ENCODE results near the gene ASB2. TPM values are rescaled to one million over a fixed set of nuclear protein-coding genes. Genes with fewer than 3 reads are reported as not detected.

Gene ASB2
- total RNA-seq, 1 experiment from 2014 or later = not detected

DNA sequence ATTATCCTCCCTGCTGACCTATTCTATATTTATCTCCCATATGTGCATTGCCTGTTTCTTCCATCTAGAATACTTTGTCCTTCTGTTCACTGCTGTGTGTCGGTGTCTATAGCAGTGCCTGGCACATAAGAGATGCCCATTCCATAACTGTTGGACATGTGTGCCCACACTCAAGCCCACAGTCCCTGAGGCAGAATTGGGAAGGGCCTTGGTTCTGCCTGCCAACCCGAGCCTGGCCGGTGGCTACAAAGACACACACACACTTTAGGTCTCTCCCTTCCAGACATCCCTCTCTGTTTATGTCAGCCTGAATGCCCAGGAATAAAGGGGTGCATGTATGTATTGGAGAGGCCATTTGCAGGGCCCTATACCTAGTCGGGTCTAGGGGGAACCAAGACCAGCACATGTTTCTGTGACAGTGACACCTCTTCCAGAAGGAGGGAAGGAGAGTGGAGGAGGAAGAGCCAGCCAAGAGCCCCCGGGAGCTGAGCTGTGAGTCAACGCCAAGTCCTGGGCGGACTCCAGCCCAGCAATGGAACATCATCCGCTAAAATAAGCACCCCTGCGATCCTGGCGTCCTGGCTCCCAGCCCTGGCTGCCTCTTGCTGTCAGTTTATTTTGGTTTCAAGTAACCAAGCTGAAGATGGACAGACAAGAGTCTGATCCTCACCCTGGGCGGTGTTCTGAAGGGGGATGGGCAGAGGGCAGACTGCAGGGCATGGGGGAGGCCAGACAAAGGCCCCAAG, 4.3 kb upstream of the ASB2 start:
- BruUV-seq (replicated peaks) = no TSS peak
- H3K4me1 ChIP-seq (ENCODE audit: insufficient read depth, low read length, poor library complexity, severe bottlenecking) = no peaks in the 10 kb centered on the region
- H3K4me3 ChIP-seq (ENCODE audit: low read depth, low read length, poor library complexity, severe bottlenecking) = no peak overlapping the region
- ChIA-PET POLR2A (ENCODE audit: low non-redundant PET) (no interaction called here), CTCF (no interaction called here)
- no peak overlapping the region for H3K27ac ChIP-seq (ENCODE audit: low read depth, low read length, poor library complexity, severe bottlenecking)
- H3K36me3 ChIP-seq (ENCODE audit: insufficient read depth, low read length, poor library complexity, severe bottlenecking) = no peaks in the 10 kb centered on the region
- intact Hi-C loops (cut with micrococcal nuclease; ENCODE audit: unreplicated experiment) = no loop called here
- H3K27me3 ChIP-seq (replicated peaks; ENCODE audit: insufficient read depth, low read depth, low read length, poor library complexity) = no peaks in the 10 kb centered on the region
- TF ChIP-seq, protein P1, sequence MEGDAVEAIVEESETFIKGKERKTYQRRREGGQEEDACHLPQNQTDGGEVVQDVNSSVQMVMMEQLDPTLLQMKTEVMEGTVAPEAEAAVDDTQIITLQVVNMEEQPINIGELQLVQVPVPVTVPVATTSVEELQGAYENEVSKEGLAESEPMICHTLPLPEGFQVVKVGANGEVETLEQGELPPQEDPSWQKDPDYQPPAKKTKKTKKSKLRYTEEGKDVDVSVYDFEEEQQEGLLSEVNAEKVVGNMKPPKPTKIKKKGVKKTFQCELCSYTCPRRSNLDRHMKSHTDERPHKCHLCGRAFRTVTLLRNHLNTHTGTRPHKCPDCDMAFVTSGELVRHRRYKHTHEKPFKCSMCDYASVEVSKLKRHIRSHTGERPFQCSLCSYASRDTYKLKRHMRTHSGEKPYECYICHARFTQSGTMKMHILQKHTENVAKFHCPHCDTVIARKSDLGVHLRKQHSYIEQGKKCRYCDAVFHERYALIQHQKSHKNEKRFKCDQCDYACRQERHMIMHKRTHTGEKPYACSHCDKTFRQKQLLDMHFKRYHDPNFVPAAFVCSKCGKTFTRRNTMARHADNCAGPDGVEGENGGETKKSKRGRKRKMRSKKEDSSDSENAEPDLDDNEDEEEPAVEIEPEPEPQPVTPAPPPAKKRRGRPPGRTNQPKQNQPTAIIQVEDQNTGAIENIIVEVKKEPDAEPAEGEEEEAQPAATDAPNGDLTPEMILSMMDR (conservative IDR thresholded peaks at IDR 0.05; ENCODE audit: low read depth, low read length) = no peak
- TF ChIP-seq EZH2 (IDR thresholded peaks at IDR 0.05; ENCODE audit: borderline replicate concordance, low read depth, low read length, poor library complexity, severe bottlenecking) = no peak
- no peaks in the 10 kb centered on the region for H3K9me3 ChIP-seq (ENCODE audit: low read depth, low read length, poor library complexity, severe bottlenecking)
- no peak for DNase-seq (ENCODE audit: low spot score)

DNA sequence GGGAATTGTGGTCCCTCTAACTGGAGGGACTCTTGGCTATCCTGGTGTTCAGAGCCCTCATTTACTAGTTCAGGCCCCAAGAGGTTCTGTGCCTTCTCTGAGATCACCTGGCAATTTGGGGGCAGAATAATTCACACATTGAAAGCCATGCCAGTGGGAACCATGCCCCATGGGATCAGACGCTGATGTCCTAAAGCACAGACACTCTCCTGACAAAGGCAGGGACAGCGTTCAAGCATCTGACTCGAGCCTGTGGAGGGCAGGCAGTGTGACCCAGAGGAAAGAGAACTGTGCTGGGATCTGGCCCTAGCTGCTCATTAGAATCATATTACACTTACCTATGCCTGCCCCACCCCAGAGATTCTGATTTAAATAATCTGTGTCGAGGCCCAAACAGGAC, 2.4 kb upstream of the ASB2 start:
- intact Hi-C loops (cut with micrococcal nuclease; ENCODE audit: unreplicated experiment) = no loop called here
- ChIA-PET CTCF (no interaction called here), POLR2A (ENCODE audit: low non-redundant PET) (no interaction called here)
- no peaks in the 10 kb centered on the region for H3K9me3 ChIP-seq (ENCODE audit: low read depth, low read length, poor library complexity, severe bottlenecking)
- no peaks in the 10 kb centered on the region for H3K4me1 ChIP-seq (ENCODE audit: insufficient read depth, low read length, poor library complexity, severe bottlenecking)
- TF ChIP-seq, protein P1 (conservative IDR thresholded peaks at IDR 0.05; ENCODE audit: low read depth, low read length) = no peak
- no peak for TF ChIP-seq EZH2 (IDR thresholded peaks at IDR 0.05; ENCODE audit: borderline replicate concordance, low read depth, low read length, poor library complexity, severe bottlenecking)
- BruUV-seq (replicated peaks) = no TSS peak
- DNase-seq (ENCODE audit: low spot score) = no peak
- no peaks in the 10 kb centered on the region for H3K36me3 ChIP-seq (ENCODE audit: insufficient read depth, low read length, poor library complexity, severe bottlenecking)
- no peak overlapping the region for H3K4me3 ChIP-seq (ENCODE audit: low read depth, low read length, poor library complexity, severe bottlenecking)
- H3K27me3 ChIP-seq (replicated peaks; ENCODE audit: insufficient read depth, low read depth, low read length, poor library complexity) = no peaks in the 10 kb centered on the region
- H3K27ac ChIP-seq (ENCODE audit: low read depth, low read length, poor library complexity, severe bottlenecking) = no peak overlapping the region

DNA sequence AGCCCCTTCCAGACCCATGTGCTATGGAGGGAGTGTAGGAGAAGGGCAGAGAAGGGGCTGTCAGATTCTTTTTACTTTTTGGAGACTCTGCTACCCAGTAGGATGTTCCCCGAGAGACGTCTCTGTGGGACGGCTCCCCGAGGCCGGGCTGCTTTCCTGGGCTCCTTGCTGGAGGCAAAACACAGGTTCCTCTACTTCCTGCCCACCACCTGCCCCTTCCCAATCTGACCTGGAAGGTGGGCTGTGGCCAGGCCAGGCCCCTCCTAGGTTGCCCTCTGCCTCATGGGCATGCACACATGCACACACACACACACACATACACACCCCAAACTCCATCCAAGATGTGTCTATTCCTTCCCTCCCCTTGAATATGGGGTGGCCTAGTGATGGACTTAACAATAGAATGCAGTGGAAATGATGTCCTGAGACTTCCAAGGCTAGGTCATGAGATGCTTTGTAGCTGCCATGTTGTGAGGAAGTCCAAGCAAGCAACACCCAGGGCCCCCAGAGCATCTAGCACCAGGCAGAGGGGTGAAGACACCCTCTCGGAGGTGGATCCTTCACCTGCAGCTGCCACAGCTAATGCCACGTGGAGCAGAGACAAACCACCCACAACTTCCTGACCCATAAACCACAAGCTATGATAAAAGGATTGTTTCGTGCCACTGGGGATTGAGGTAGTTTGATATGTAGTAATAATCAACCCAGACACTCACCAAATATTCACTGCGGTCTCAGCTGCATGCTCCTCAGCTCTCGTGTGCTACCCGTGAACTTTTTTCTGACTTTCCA, 1.6 kb upstream of the ASB2 start:
- Histone ChIP-seq H3K9me3 (ENCODE audit: low read depth, low read length, poor library complexity, severe bottlenecking) (no peaks in the 10 kb centered on the region), H3K27ac (ENCODE audit: low read depth, low read length, poor library complexity, severe bottlenecking) (no peak overlapping the region), H3K36me3 (ENCODE audit: insufficient read depth, low read length, poor library complexity, severe bottlenecking) (no peaks in the 10 kb centered on the region), H3K27me3 (replicated peaks; ENCODE audit: insufficient read depth, low read depth, low read length, poor library complexity) (no peaks in the 10 kb centered on the region), H3K4me1 (ENCODE audit: insufficient read depth, low read length, poor library complexity, severe bottlenecking) (no peaks in the 10 kb centered on the region), H3K4me3 (ENCODE audit: low read depth, low read length, poor library complexity, severe bottlenecking) (no peak overlapping the region)
- BruUV-seq (replicated peaks) = no TSS peak
- ChIA-PET CTCF (no interaction called here), POLR2A (ENCODE audit: low non-redundant PET) (no interaction called here)
- DNase-seq (ENCODE audit: low spot score) = no peak
- intact Hi-C loops (cut with micrococcal nuclease; ENCODE audit: unreplicated experiment) = no loop called here
- no peak for TF ChIP-seq EZH2 (IDR thresholded peaks at IDR 0.05; ENCODE audit: borderline replicate concordance, low read depth, low read length, poor library complexity, severe bottlenecking)
- TF ChIP-seq, protein P1 (conservative IDR thresholded peaks at IDR 0.05; ENCODE audit: low read depth, low read length) = no peak

All from A673 (cell line).